Liver (tissue), 3 donors: ENCODE data around the gene ABHD6.
"Not testable (repeated sequence)": the region's sequence is repeated elsewhere in the genome, so short reads cannot be mapped to it uniquely, and the experiment has no call there.

ENCODE experiments used
- EGR1 ChIP-seq, 2 donors: IDR thresholded peaks; 2 replicates each; pipeline ENCODE4 v1.6.1; 2016 to 2018; ENCODE audit warnings: antibody characterized with exemption in 2 of 2, low read depth in 2 of 2
- GABPA ChIP-seq, 2 donors: IDR thresholded peaks in 1 of 2; conservative IDR thresholded peaks in 1 of 2; 2 replicates each; pipeline ENCODE4 v1.6.1; 2016; ENCODE audit warnings: antibody characterized with exemption in 2 of 2, mild to moderate bottlenecking in 1 of 2, moderate library complexity in 1 of 2
- HNF4A ChIP-seq, 2 donors: conservative IDR thresholded peaks; 2 replicates each; pipeline ENCODE4 v1.6.1; 2016; ENCODE audit warnings: antibody characterized with exemption in 2 of 2, mild to moderate bottlenecking in 2 of 2
- RAD21 ChIP-seq, 2 donors: IDR thresholded peaks; 2 replicates each; pipeline ENCODE4 v1.6.1; 2016; ENCODE audit warnings: antibody characterized with exemption in 2 of 2, mild to moderate bottlenecking in 2 of 2
- RXRA ChIP-seq, 2 donors: IDR thresholded peaks; 2 replicates each; pipeline ENCODE4 v1.6.1; 2017 to 2018; ENCODE audit warnings: antibody characterized with exemption in 2 of 2, mild to moderate bottlenecking in 1 of 2
- SP1 ChIP-seq: IDR thresholded peaks from 2 replicates; pipeline ENCODE4 v1.6.1; 2018; ENCODE audit warnings: antibody characterized with exemption, mild to moderate bottlenecking
- TAF1 ChIP-seq: conservative IDR thresholded peaks from 2 replicates; pipeline ENCODE4 v1.6.1; 2016; ENCODE audit warnings: antibody characterized with exemption, mild to moderate bottlenecking
- YY1 ChIP-seq: IDR thresholded peaks from 2 replicates; pipeline ENCODE4 v1.6.1; 2016; ENCODE audit warnings: antibody characterized with exemption, mild to moderate bottlenecking
- TF ChIP-seq, protein P1 (sequence below): fragments of 150-350 bp; IDR thresholded peaks from 2 replicates; pipeline ENCODE4 v1.5.1; 2017; ENCODE audit warnings: improper control_type of control experiment, low read depth, low read length; ENCODE audit not compliant: missing input control
- donor health status: healthy.
- donor health status: healthy.

GRCh38 chr3:58273362-58273761, 35.8 kb downstream of the ABHD6 start:
- TF ChIP-seq, protein P1, sequence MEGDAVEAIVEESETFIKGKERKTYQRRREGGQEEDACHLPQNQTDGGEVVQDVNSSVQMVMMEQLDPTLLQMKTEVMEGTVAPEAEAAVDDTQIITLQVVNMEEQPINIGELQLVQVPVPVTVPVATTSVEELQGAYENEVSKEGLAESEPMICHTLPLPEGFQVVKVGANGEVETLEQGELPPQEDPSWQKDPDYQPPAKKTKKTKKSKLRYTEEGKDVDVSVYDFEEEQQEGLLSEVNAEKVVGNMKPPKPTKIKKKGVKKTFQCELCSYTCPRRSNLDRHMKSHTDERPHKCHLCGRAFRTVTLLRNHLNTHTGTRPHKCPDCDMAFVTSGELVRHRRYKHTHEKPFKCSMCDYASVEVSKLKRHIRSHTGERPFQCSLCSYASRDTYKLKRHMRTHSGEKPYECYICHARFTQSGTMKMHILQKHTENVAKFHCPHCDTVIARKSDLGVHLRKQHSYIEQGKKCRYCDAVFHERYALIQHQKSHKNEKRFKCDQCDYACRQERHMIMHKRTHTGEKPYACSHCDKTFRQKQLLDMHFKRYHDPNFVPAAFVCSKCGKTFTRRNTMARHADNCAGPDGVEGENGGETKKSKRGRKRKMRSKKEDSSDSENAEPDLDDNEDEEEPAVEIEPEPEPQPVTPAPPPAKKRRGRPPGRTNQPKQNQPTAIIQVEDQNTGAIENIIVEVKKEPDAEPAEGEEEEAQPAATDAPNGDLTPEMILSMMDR: not testable (repeated sequence)
- not testable (repeated sequence) for TF ChIP-seq TAF1; RAD21 (IDR thresholded peaks at IDR 0.05); SP1; GABPA (IDR thresholded peaks at IDR 0.05 in 1 of 2, conservative IDR thresholded peaks at IDR 0.05 in 1 of 2); HNF4A (conservative IDR thresholded peaks at IDR 0.05); RXRA (IDR thresholded peaks at IDR 0.05); EGR1 (IDR thresholded peaks at IDR 0.05; ENCODE audit: low read depth in 2 of 2); YY1
